GM21576 (cell line): ENCODE data around the gene ST7.
A peak's percentile ranks its signal among the peaks of the same experiment; 100 is the strongest.
"Not testable (repeated sequence)": the region's sequence is repeated elsewhere in the genome, so short reads cannot be mapped to it uniquely, and the experiment has no call there.

Source experiments
- ATAC-seq: cut with Tn5 transposase; IDR thresholded peaks from one replicate; pipeline ENCODE4 v1.9.1; 2021; ENCODE audit warnings: mild to moderate bottlenecking, moderate library complexity; ENCODE audit not compliant: unreplicated experiment

The ST7 gene

GRCh38 chr7:117120321-117120720 lies 167.0 kb downstream of the ST7 start:
- ATAC-seq = not testable (repeated sequence)

- not testable (repeated sequence) for ATAC-seq
Measured at GRCh38 chr7:117122036-117122435, 168.7 kb downstream of the ST7 start.

- ATAC-seq = no peak
Measured at GRCh38 chr7:117122536-117122935, 169.2 kb downstream of the ST7 start.

- ATAC-seq = no peak
Measured at GRCh38 chr7:117123311-117123926, 170.1 kb downstream of the ST7 start.

- peak; percentile 74 for ATAC-seq
Measured at GRCh38 chr7:117124591-117125220, 171.4 kb downstream of the ST7 start.

- no peak for ATAC-seq
Measured at GRCh38 chr7:117126676-117127075, 173.4 kb downstream of the ST7 start.

GRCh38 chr7:117127585-117128168 lies 174.4 kb downstream of the ST7 start:
- peak; percentile 71 for ATAC-seq

- no peak for ATAC-seq
Measured at GRCh38 chr7:117129521-117129955, 176.2 kb downstream of the ST7 start.

- no peak for ATAC-seq
Measured at GRCh38 chr7:117130262-117130661, 177.0 kb downstream of the ST7 start.

- no peak for ATAC-seq
Measured at GRCh38 chr7:117132321-117133120, 179.2 kb downstream of the ST7 start.

- ATAC-seq = no peak
Measured at GRCh38 chr7:117133125-117133524, 179.8 kb downstream of the ST7 start.

GRCh38 chr7:117134411-117134810 lies 181.1 kb downstream of the ST7 start:
- no peak for ATAC-seq

- ATAC-seq = peak; percentile 54
Measured at GRCh38 chr7:117134889-117135552, 181.7 kb downstream of the ST7 start.

- no peak for ATAC-seq
Measured at GRCh38 chr7:117135553-117135891, 182.2 kb downstream of the ST7 start.

GRCh38 chr7:117137868-117138267 lies 184.6 kb downstream of the ST7 start:
- ATAC-seq = no peak

GRCh38 chr7:117138495-117138894 lies 185.2 kb downstream of the ST7 start:
- no peak for ATAC-seq

GRCh38 chr7:117138981-117139380 lies 185.7 kb downstream of the ST7 start:
- ATAC-seq = no peak

- ATAC-seq = no peak
Measured at GRCh38 chr7:117139397-117139984, 186.2 kb downstream of the ST7 start.

- no peak for ATAC-seq
Measured at GRCh38 chr7:117140921-117141320, 187.6 kb downstream of the ST7 start.

GRCh38 chr7:117143066-117143465 lies 189.8 kb downstream of the ST7 start:
- no peak for ATAC-seq

GRCh38 chr7:117143580-117143979 lies 190.3 kb downstream of the ST7 start:
- no peak for ATAC-seq
